ENCODE measurements around the gene PPIL1.

PPIL1 gene

GRCh38 chr6:36890112-36890663 is 15.6 kb upstream of the PPIL1 start:
- in situ Hi-C loops (cut with MboI; ENCODE audit: low sequenced_read_pairs): loop anchor here (25.0 kb wide), 1 partner anchor 322 kb away; no protein-coding TSS in a partner anchor

- in situ Hi-C loops (cut with MboI; ENCODE audit: low sequenced_read_pairs): loop anchor here (25.0 kb wide), 1 partner anchor 323 kb away; no protein-coding TSS in a partner anchor
Measured at GRCh38 chr6:36888654-36889481, 14.3 kb upstream of the PPIL1 start.

GRCh38 chr6:36888115-36888643 is 13.6 kb upstream of the PPIL1 start:
- in situ Hi-C loops (cut with MboI; ENCODE audit: low sequenced_read_pairs): loop anchor here (25.0 kb wide), 1 partner anchor 324 kb away; no protein-coding TSS in a partner anchor

GRCh38 chr6:36886950-36887618 is 12.5 kb upstream of the PPIL1 start:
- in situ Hi-C loops (cut with MboI; ENCODE audit: low sequenced_read_pairs): loop anchor here (25.0 kb wide), 1 partner anchor 325 kb away; no protein-coding TSS in a partner anchor

- in situ Hi-C loops (cut with MboI; ENCODE audit: low sequenced_read_pairs): loop anchor here (25.0 kb wide), 1 partner anchor 327 kb away; no protein-coding TSS in a partner anchor
Measured at GRCh38 chr6:36885461-36886401, 11.1 kb upstream of the PPIL1 start, which contains the start of gene C6orf89. C6orf89 (plus strand) TSS chr6:36885952; CDS start chr6:36899445, 13,493 bp downstream.

GRCh38 chr6:36884610-36885009 is 10.0 kb upstream of the PPIL1 start:
- in situ Hi-C loops (cut with MboI; ENCODE audit: low sequenced_read_pairs): loop anchor here (25.0 kb wide), 1 partner anchor 328 kb away; no protein-coding TSS in a partner anchor

- in situ Hi-C loops (cut with MboI; ENCODE audit: low sequenced_read_pairs): loop anchor here (25.0 kb wide), 1 partner anchor 337 kb away; no protein-coding TSS in a partner anchor
Measured at GRCh38 chr6:36875250-36875633, 639 bp upstream of the PPIL1 start.

GRCh38 chr6:36873612-36874442 is 776 bp downstream of the PPIL1 start:
- in situ Hi-C loops (cut with MboI; ENCODE audit: low sequenced_read_pairs): no loop called here

GRCh38 chr6:36873115-36873514 is 1.5 kb downstream of the PPIL1 start:
- in situ Hi-C loops (cut with MboI; ENCODE audit: low sequenced_read_pairs): no loop called here

- in situ Hi-C loops (cut with MboI; ENCODE audit: low sequenced_read_pairs): no loop called here
Measured at GRCh38 chr6:36871686-36872085, 2.9 kb downstream of the PPIL1 start.

GRCh38 chr6:36867471-36868224 is 7.0 kb downstream of the PPIL1 start:
- in situ Hi-C loops (cut with MboI; ENCODE audit: low sequenced_read_pairs): no loop called here

GRCh38 chr6:36865835-36866234 is 8.8 kb downstream of the PPIL1 start:
- in situ Hi-C loops (cut with MboI; ENCODE audit: low sequenced_read_pairs): no loop called here

GRCh38 chr6:36863670-36864540 is 10.7 kb downstream of the PPIL1 start:
- in situ Hi-C loops (cut with MboI; ENCODE audit: low sequenced_read_pairs): no loop called here

- in situ Hi-C loops (cut with MboI; ENCODE audit: low sequenced_read_pairs): no loop called here
Measured at GRCh38 chr6:36862848-36863382, 11.7 kb downstream of the PPIL1 start.

- in situ Hi-C loops (cut with MboI; ENCODE audit: low sequenced_read_pairs): no loop called here
Measured at GRCh38 chr6:36862164-36862847, 12.3 kb downstream of the PPIL1 start.

- in situ Hi-C loops (cut with MboI; ENCODE audit: low sequenced_read_pairs): no loop called here
Measured at GRCh38 chr6:36860126-36860525, 14.5 kb downstream of the PPIL1 start.

Measured in HL-60/S4 treated with retinoic acid at 250 ng/mL for 4 days and 3 days (cell line).